OCI-LY3 (cell line): Measurements from ENCODE around the gene INPP5A.

Source experiments
- EZH2phosphoT487 ChIP-seq: fragments of 200-600 bp; shearing (Covaris generic); IDR thresholded peaks from 2 replicates; pipeline ENCODE4 v1.6.1; 2018; ENCODE audit warnings: antibody characterized with exemption, mixed run types, low read depth
- TF ChIP-seq, protein P1 (sequence below): fragments of 200-600, 300-600 bp; sonication (generic); IDR thresholded peaks from 2 replicates; pipeline ENCODE4 v1.5.1; 2014; ENCODE audit warnings: antibody characterized with exemption, low read length, low read depth

DNA sequence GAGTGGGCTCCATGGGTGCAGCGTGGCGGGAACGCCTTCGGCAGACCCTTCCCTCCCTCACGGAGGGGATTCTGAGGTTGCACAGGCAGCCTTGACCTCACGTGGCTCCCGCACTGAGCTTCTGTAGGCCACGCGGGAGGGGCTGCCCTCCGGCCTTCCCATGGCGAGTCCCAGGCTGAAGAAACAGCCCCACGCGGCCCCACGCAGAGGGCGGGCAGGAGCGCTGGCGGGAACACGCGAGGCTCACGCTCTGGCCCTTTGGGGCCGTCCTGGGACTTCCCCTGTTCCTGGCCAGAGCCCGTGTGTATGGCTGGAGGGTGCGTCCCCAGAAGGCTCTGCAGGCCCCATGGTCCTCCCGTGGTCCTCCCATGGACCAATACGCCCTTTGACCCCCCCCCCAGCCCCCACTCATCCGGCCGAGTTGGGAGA lies 270.0 kb downstream of the INPP5A start:
- TF ChIP-seq, protein P1, sequence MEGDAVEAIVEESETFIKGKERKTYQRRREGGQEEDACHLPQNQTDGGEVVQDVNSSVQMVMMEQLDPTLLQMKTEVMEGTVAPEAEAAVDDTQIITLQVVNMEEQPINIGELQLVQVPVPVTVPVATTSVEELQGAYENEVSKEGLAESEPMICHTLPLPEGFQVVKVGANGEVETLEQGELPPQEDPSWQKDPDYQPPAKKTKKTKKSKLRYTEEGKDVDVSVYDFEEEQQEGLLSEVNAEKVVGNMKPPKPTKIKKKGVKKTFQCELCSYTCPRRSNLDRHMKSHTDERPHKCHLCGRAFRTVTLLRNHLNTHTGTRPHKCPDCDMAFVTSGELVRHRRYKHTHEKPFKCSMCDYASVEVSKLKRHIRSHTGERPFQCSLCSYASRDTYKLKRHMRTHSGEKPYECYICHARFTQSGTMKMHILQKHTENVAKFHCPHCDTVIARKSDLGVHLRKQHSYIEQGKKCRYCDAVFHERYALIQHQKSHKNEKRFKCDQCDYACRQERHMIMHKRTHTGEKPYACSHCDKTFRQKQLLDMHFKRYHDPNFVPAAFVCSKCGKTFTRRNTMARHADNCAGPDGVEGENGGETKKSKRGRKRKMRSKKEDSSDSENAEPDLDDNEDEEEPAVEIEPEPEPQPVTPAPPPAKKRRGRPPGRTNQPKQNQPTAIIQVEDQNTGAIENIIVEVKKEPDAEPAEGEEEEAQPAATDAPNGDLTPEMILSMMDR, result no peak
- TF ChIP-seq EZH2phosphoT487, result no peak
